HG02571 (cell line): ENCODE results near the gene LIMS3.
"Not testable (repeated sequence)": the region's sequence is repeated elsewhere in the genome, so short reads cannot be mapped to it uniquely, and the experiment has no call there.

ENCODE experiments used
- ATAC-seq: cut with Tn5 transposase; IDR thresholded peaks from one replicate; pipeline ENCODE4 v1.9.1; 2021; ENCODE audit warnings: mild to moderate bottlenecking, moderate library complexity; ENCODE audit not compliant: unreplicated experiment

The LIMS3 gene

DNA sequence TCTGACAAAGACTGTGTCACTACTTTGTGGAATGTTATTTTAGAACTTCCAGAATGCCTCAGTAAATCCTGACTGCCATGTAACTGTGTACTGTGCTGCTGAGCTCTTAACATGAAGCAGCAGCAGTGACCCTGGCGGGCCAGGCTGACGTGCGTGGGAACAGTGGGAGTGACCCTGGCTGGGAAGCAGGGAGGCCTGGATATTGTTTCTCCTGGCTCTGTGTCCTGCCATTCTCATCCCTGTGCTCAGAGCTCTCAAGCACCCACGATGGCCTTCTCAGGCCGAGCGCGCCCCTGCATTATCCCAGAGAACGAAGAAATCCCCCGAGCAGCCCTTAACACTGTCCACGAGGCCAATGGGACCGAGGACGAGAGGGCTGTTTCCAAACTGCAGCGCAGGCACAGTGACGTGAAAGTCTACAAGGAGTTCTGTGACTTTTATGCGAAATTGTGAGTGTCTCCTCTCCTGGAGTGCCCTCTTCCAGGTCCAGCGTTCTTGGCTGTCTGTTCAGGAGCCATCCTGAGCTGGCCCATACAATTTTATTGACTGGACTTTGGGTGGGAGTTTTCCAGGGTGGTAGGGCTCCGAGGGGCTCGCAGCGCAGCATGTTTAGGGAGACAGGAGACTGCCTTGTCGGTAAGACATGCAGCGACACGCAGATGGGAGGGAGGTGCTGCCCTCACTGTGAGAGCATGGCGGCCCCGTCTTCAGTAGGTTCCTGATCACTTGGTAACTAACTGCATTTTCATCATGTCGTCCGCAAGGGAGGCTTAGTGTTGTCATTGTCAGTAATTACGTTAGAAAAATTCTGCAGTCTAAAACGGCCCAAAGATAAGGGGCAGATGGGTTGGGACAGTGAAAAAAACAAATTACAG is at the start of gene LIMS3:
Gene LIMS3, plus strand, starts transcription at position 227 of the 875 bp plus-strand sequence. Its CDS starts 41 bp downstream, at position 268.
- ATAC-seq, result not testable (repeated sequence)

GRCh38 chr2:109871129-109871751 is 27.2 kb upstream of the LIMS3 start:
- ATAC-seq, result peak; percentile 66

GRCh38 chr2:109876625-109877024 is 21.9 kb upstream of the LIMS3 start:
- ATAC-seq, result not testable (repeated sequence)

DNA sequence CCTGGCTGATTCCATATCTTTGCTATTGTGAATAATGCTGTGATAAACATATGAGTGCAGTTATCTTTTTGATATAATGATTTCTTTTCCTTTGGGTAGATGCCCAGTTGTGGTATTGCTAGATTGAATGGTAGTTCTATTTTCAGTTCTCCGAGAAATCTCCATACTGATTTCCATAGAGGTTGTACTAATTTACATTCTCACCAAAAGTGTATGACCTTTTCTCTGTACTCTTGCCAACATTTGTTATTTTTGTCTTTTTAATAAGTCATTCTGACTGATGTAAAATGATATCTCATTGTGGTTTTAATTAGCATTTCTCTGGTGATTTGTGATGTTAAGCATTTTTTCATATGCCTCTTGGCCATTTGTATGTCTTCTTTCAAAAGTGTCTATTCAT is 16.4 kb upstream of the LIMS3 start:
- not testable (repeated sequence) for ATAC-seq

- ATAC-seq, result not testable (repeated sequence)
Observed at GRCh38 chr2:109888414-109888813, 10.1 kb upstream of the LIMS3 start.

DNA sequence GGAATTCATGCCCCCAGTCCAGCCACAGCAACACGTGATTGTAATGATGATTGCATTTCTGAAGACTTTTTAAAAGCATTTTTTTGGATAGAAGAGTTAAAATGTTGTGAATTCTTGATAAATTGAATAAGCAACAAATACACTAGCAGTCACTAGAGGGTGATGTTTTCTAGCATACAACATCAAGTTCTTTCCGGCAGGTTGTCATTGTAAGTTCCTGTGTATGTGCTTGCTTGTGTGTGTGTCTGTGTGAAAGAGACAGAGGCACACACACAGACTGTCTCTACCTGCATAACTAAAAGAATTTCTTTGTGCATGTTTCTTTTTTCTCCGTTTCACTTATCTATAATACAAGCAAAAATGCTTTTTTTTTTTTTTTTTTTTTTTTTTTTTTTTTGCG is 8.6 kb upstream of the LIMS3 start:
- not testable (repeated sequence) for ATAC-seq

- ATAC-seq, result not testable (repeated sequence)
Observed at GRCh38 chr2:109891024-109891423, 7.5 kb upstream of the LIMS3 start.

- not testable (repeated sequence) for ATAC-seq
Observed at GRCh38 chr2:109893736-109894135, 4.8 kb upstream of the LIMS3 start.

GRCh38 chr2:109894141-109894540 is 4.3 kb upstream of the LIMS3 start:
- ATAC-seq, result not testable (repeated sequence)

GRCh38 chr2:109895090-109895869 is 3.2 kb upstream of the LIMS3 start:
- not testable (repeated sequence) for ATAC-seq

- ATAC-seq, result peak; percentile 93
Observed at GRCh38 chr2:109896212-109896611, 2.3 kb upstream of the LIMS3 start.

GRCh38 chr2:109897769-109898461 is 573 bp upstream of the LIMS3 start:
- not testable (repeated sequence) for ATAC-seq

- peak; percentile 88 for ATAC-seq
Observed at GRCh38 chr2:109905796-109906195, 7.3 kb downstream of the LIMS3 start.

- ATAC-seq, result not testable (repeated sequence)
Observed at GRCh38 chr2:109908626-109909025, 10.1 kb downstream of the LIMS3 start.

DNA sequence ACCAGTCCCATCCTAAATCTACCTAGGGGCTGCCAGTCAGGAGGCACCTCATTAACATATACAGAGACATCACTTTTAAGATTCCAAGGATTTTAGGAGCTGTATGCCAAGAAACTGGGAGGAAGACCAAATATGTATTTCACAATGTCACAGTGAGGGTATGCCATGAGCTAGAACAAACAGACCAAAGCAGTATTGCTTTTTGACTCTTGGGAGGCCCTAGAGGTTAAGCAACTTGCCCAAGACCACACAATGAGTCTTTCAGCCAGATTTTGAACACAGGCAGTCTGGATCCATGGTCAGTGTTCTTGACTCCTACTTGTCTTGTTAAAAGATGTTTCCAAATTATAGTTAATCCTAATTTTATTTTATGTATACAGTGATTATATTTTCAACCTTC is 12.3 kb downstream of the LIMS3 start:
- not testable (repeated sequence) for ATAC-seq

DNA sequence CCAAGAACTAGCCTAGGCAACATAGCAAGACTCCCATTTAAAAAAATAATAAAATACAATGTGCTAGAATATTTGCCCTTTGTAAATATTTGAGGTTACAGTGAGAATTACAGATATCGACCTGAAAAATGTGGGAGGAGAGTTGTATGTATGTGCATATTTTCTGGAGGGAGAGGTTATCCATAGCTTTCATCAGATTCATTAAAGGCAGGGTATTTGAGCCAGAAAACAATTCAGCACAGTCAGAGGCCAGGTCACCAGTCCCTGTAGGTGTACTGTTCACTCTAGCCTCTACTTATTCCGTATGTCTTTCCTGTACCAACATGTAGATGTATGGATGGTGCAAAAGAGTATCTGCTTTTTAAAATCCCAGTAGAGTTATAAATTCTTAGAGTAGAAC is 15.4 kb downstream of the LIMS3 start:
- ATAC-seq, result not testable (repeated sequence)

DNA sequence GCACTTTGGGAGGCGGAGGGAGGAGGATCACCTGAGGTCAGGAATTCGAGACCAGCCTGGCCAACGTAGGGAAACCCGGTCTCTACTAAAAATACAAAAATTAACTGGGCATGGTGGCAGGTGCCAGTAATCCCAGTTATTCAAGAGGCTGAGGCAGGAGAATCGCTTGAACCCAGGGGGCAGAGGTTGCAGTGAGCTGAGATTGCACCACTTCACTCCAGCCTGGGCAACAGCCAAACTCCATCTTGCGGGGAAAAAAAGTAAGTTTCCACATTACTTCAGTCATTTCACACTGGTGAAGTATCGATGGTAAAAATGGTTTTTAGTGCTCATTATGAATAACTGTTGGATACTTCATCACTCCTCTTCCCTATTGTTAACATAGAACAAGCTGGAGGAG is 16.1 kb downstream of the LIMS3 start:
- not testable (repeated sequence) for ATAC-seq

GRCh38 chr2:109915830-109916229 is 17.3 kb downstream of the LIMS3 start:
- ATAC-seq, result not testable (repeated sequence)

GRCh38 chr2:109920162-109920561 is 21.7 kb downstream of the LIMS3 start:
- ATAC-seq, result not testable (repeated sequence)

DNA sequence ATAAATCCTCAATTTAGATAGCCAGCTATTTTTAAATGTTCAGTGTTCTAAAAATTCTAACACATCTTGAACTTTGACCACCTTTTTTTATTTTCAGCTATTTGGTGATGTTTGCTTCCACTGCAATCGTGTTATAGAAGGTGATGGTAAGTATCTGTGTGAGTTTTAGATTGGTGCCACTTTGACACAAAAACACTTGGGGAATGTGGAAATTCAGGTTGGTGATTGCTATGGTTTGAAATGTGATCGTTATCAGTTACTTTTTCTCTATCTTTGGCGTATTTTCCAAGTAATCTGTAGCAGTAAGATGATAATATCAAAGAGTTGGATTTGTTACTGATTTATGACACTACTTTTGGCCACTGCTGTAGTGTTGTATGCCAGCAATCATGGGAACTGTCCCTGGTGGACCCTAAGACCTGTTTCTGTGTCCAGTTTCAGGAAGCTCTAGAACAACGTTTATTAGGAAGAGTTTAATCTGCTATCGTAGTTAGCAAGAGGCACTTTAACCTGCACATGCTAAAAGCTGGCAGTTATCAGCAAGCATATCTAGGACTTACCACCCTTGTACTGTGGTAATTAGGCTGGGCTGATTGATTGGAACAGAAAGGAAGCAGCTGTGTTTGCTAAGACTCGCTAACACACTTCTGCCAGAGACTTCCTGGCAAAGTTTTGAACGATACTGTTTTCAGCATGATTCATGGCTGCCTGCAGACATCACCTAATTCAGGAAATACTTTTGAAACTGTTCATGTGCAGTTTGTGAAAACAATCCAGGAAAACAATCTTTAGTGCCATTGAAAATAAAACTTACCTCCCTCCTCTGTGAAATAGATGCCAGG is 23.3 kb downstream of the LIMS3 start:
- ATAC-seq, result not testable (repeated sequence)
